Transverse colon (tissue), 4 donors: ENCODE data around the gene ANO7.

Experiments used
- EP300 ChIP-seq: sonication (generic); formaldehyde crosslinking; IDR thresholded peaks from one replicate; pipeline ENCODE4 v1.6.1; 2017; ENCODE audit warnings: antibody characterized with exemption, low read depth
- POLR2A ChIP-seq: fragments of 450-650 bp; IDR thresholded peaks from one replicate; pipeline ENCODE4 v1.6.1; 2016; ENCODE audit warnings: antibody characterized with exemption, mild to moderate bottlenecking, moderate library complexity
- POLR2AphosphoS5 ChIP-seq, 3 donors: sonication (generic); formaldehyde crosslinking; IDR thresholded peaks; one replicate each; pipeline ENCODE4 v1.6.1; 2016; ENCODE audit warnings: antibody characterized with exemption in 3 of 3
- TF ChIP-seq, protein P1 (sequence below), 5 experiments: fragments of 200-600 bp in 3 of 5; fragments of 450-650 bp in 2 of 5; sonication (generic) in 3 of 5; IDR thresholded peaks; 1 replicate in 2 of 5; 2 replicates in 3 of 5; pipeline ENCODE4 v1.5.1; 2016 to 2017; ENCODE audit warnings: antibody characterized with exemption in 5 of 5, inconsistent platforms in 3 of 5, mild to moderate bottlenecking in 2 of 5, moderate library complexity in 1 of 5

DNA sequence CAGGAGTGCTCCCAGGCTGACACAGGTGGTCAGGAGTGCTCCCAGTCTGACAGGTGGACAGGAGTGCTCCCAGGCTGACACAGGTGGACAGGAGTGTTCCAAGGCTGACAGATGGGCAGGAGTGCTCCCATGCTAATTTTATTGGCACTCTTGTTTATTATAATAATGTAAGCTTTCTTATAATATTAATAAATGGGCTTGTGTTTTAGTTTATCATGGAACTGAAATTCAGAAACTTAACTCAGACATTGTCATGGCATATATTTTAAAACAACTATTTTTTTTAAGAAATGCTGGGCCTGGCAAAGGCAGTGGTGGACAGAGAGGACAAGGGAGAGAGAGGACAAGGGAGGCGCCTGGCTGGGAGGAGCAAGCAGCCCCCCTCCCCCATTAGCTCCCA, 18.7 kb downstream of the ANO7 start:
- TF ChIP-seq POLR2A (no peak), POLR2AphosphoS5 (IDR thresholded peaks at IDR 0.05) (no peak), EP300 (no peak)
- TF ChIP-seq, protein P1, sequence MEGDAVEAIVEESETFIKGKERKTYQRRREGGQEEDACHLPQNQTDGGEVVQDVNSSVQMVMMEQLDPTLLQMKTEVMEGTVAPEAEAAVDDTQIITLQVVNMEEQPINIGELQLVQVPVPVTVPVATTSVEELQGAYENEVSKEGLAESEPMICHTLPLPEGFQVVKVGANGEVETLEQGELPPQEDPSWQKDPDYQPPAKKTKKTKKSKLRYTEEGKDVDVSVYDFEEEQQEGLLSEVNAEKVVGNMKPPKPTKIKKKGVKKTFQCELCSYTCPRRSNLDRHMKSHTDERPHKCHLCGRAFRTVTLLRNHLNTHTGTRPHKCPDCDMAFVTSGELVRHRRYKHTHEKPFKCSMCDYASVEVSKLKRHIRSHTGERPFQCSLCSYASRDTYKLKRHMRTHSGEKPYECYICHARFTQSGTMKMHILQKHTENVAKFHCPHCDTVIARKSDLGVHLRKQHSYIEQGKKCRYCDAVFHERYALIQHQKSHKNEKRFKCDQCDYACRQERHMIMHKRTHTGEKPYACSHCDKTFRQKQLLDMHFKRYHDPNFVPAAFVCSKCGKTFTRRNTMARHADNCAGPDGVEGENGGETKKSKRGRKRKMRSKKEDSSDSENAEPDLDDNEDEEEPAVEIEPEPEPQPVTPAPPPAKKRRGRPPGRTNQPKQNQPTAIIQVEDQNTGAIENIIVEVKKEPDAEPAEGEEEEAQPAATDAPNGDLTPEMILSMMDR (IDR thresholded peaks at IDR 0.05), result no peak
